HG03354 (cell line): ENCODE results near the gene FAF1.
"Not testable (repeated sequence)": the region's sequence is repeated elsewhere in the genome, so short reads cannot be mapped to it uniquely, and the experiment has no call there.

ENCODE experiments used
- ATAC-seq: cut with Tn5 transposase; IDR thresholded peaks from one replicate; pipeline ENCODE4 v1.9.1; 2021; ENCODE audit warnings: mild to moderate bottlenecking; ENCODE audit not compliant: unreplicated experiment, poor library complexity, severe bottlenecking

The FAF1 gene

GRCh38 chr1:50720457-50721053, 239.5 kb downstream of the FAF1 start:
- ATAC-seq: no peak

- no peak for ATAC-seq
Measured at GRCh38 chr1:50719126-50719525, 240.9 kb downstream of the FAF1 start.

- ATAC-seq: no peak
Measured at GRCh38 chr1:50717327-50717726, 242.7 kb downstream of the FAF1 start.

- ATAC-seq: not testable (repeated sequence)
Measured at GRCh38 chr1:50716455-50716854, 243.6 kb downstream of the FAF1 start.

- no peak for ATAC-seq
Measured at GRCh38 chr1:50710099-50710498, 250.0 kb downstream of the FAF1 start.

- ATAC-seq: no peak
Measured at GRCh38 chr1:50707824-50708223, 252.2 kb downstream of the FAF1 start.

- ATAC-seq: no peak
Measured at GRCh38 chr1:50705699-50706098, 254.4 kb downstream of the FAF1 start.

GRCh38 chr1:50705041-50705440, 255.0 kb downstream of the FAF1 start:
- ATAC-seq: no peak

- peak; percentile 73 for ATAC-seq
Measured at GRCh38 chr1:50704126-50704525, 255.9 kb downstream of the FAF1 start.

GRCh38 chr1:50703240-50703639, 256.8 kb downstream of the FAF1 start:
- no peak for ATAC-seq

- no peak for ATAC-seq
Measured at GRCh38 chr1:50702395-50702794, 257.7 kb downstream of the FAF1 start.

- ATAC-seq: no peak
Measured at GRCh38 chr1:50701706-50702317, 258.3 kb downstream of the FAF1 start.

GRCh38 chr1:50700621-50701020, 259.4 kb downstream of the FAF1 start:
- ATAC-seq: no peak

GRCh38 chr1:50700214-50700613, 259.9 kb downstream of the FAF1 start:
- ATAC-seq: no peak

- ATAC-seq: no peak
Measured at GRCh38 chr1:50699795-50700194, 260.3 kb downstream of the FAF1 start.

- no peak for ATAC-seq
Measured at GRCh38 chr1:50697440-50698421, 262.3 kb downstream of the FAF1 start.

GRCh38 chr1:50693829-50694228, 266.2 kb downstream of the FAF1 start:
- ATAC-seq: no peak

GRCh38 chr1:50684185-50684584, 275.9 kb downstream of the FAF1 start:
- ATAC-seq: no peak

- no peak for ATAC-seq
Measured at GRCh38 chr1:50681931-50682330, 278.1 kb downstream of the FAF1 start.

- no peak for ATAC-seq
Measured at GRCh38 chr1:50667710-50668356, 292.2 kb downstream of the FAF1 start.
